ENCODE data around the gene PPCDC.
A peak's percentile ranks its signal among the peaks of the same experiment; 100 is the strongest.

PPCDC gene

DNA sequence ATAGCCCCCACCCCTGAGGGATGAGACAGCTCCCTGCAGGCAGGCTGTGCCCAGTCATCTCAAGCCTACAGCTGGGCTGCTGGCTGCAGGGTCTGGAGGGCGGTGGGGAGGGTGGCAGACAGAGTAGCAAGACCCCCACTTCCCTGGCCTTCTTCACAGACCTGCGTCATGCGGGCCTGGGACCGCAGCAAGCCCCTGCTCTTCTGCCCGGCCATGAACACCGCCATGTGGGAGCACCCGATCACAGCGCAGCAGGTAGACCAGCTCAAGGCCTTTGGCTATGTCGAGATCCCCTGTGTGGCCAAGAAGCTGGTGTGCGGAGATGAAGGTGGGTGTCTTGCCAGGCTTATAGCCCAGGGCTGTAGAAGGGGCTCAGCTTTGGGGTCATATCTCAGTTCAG is 25.0 kb downstream of the PPCDC start:
- DNase-seq = no peak

DNA sequence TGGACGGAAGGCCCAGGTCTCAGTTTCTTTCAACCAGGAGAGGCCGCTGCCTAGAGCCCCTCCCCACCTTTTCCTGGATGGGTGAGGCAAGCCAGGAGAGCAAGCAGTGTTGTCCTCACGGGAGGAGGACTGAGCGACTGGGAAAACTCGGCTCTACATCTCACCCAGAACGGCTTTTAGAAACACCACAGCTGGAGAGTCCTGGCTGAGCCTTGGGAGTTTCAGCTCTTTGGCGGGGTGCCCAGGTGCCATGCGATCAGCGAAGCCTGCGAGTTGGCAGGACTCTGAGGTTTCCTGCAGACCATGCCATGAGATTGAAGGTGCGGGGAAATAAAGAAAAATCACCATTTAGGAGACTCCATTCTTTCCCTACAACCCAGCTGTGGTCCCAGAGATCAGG is 26.0 kb downstream of the PPCDC start:
- no peak for DNase-seq

DNA sequence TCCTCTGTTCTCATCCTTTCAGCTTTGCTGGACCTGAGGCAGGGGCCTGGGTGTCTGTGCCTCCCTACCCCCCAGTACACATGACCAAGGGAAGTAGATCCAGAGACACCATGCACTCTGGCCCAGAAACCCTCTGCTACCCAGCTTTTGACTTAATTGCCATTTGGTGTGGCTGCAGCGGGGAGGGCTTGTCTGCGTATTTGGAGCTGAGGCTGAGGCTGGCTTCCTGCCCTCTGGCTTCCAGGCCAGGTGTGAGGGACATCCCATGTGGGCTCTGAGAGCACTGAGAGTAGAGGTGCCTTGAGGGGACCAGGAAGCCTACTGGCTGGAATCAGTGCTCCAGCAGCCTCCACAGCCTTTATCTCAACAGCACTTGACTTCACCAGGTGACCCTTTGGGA is 26.9 kb downstream of the PPCDC start:
- no peak for DNase-seq

DNA sequence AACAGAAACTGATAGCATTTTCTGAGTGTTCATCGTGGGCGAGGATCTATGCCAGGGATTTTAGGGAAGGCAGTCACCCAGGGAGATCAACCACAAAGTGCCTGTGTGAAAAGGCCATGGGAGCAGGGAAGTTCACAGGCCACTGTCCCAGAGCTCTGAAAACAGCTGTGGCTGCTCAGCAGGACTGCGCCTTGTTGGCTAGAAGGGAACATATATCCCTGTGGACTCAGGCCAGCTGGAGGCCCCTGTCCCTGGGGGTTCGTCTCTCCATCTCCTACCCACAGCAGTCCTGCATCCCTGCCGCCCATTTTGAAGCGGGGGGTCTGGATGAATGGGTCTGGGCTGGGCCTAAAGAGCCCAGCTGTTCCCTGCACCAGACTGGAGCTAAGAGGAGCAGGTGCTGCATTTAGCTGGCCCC is 27.8 kb downstream of the PPCDC start:
- no peak for DNase-seq

DNA sequence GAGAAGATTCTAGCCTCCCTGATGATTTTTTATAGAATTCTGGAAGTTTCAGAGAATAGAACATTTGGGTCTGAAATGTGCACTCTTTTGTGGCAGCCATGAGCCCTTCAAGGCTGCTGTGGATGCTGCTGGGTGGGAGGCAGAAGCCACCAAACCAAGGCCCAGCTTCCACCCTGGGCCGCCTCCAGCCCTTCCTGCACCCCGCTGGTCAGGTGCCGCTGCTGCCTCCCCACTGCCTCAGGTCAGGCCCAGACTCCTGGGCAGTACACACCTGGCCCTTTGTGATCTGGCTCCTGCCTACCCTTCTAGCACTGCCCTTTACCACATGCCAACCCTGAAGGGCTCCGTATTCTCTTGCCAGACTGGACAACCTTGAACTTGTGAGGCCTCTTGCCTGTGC is 28.3 kb downstream of the PPCDC start:
- DNase-seq = no peak

DNA sequence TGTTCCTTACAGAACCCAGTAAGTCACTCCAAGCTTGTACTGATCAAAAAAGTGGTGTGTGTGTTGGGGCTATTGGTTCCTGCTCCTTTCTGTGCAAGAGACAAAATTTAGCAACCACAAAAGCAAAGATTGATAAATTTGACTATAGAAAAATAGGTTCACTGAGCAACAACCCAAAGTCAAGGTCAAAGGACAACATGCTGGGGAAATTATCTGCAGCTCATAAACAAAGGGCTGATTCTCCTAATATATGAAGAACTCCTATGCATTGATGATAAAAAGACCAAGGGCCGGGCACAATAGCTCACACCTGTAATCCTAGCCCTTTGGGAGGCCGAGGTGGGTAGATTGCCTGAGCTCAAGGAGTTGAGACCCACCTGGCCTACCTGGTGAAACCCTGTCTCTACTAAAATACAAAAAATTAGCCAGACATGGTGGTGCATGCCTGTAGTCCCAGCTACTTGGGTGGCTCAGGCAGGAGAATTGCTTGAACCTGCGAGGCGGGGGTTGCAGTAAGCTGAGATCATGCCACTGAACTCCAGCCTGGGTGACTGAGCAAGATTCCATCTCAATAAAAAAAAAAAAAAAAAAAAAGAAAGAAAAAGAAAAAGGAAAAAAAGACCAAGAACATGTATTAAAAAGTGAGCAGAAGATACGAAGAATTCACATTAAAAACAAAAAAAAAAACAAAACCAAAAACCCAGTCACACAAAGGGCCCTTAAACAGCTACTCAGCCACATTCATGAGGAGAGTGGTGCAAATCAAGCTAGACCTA is 29.8 kb downstream of the PPCDC start:
- DNase-seq = no peak

DNA sequence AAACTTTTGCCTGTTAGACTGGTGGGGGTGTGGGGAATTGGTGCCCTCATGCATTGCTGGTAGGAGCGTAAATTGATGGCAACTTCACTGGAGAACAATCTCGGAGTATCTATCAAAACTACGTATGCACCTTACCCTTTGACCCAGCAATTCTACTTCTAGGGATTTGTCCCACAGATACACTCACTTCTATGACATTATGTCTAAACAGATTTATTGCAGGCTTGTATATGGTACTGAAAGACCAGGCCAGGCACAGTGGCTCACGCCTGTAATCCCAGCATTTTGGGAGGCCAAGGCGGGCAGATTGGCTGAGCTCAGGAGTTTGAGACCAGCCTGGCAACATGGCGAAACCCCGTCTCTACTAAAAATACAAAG is 30.3 kb downstream of the PPCDC start:
- no peak for DNase-seq

DNA sequence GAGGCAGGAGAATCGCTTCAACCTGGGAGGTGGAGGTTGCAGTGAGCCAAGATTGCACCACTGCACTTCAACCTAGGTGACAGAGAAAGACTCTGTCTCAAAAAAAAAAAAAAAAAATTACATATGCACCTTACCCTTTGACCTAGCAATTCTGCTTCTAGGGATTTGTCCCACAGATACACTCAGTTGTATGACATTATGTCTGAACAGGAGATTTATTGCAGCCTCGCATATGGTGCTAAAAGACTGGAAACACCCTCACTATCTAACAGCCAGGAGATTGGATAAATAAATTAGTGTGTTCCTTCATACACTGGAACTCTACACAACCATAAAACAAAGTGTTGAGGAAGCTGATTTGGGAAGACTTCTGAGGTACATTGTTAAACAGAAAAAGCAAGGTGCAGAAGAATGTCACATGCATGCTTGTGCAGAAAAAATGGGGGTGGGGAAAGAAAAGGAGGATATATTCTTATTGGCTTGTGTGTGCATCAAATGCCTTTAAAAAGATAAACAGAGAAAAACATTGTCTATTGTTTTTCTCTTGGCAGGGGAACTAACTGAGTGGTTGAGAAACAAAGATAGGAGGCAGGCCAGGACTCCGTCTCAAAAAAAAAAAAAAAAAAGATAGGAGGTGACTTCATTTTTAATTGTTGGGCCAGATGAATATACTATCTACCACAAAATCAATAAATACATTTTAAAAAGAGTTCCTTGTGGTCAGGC is 30.9 kb downstream of the PPCDC start:
- DNase-seq = no peak

DNA sequence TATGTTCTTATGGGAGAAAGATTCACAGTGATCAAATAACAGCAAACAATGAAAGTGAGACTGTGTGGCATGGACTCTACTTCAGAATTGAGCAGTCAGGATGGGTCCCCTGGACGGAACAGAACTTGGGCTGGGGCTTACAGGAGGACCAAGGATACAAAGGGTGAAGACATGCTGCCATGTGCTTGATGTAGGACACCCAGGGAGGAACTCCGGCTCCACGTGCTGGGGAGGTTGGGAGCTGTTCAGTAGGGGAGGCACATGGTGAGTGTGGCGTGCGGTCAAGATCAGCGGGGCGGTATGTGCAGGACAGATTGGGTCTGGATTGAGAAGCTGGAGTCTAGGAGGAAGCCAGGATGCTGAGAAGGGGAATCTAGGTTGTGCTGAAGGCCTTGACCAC is 32.6 kb downstream of the PPCDC start:
- no peak for DNase-seq

DNA sequence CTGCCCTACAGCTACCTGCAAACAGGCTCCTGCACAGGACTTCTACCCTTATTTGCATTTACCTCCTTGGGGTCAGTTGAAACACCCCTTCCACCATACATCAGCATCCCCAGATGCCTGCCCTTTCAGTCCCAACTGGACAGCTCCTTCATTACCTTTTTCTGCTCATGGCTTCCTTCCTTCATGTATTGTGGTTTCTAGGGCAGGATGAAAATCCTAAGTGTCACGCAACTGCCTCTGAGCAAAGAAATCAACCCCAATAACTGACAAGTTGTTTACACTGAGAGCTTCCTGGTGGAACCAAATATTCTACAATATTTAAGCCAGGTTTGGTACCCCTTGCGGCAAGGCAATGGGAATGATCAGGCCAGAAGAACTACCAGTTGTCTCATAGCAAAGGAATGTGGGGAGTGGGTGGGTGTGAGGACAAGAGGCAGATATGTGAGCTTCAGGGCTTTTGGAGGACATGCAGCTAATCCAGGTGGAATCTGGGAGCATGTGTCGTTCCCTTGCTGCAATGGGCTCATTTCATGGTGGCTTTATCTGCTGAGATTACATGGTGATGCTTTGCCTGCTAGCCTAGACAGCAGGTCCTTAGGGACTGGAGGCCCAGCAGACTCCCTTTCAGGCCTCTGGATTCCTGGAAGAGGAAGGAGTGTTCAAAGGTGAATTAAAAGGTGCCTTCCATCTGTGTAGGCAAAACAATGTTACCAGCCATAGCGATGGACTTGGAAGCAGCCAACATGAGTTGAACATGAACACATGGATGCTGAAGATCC is 34.9 kb downstream of the PPCDC start:
- DNase-seq = no peak

DNA sequence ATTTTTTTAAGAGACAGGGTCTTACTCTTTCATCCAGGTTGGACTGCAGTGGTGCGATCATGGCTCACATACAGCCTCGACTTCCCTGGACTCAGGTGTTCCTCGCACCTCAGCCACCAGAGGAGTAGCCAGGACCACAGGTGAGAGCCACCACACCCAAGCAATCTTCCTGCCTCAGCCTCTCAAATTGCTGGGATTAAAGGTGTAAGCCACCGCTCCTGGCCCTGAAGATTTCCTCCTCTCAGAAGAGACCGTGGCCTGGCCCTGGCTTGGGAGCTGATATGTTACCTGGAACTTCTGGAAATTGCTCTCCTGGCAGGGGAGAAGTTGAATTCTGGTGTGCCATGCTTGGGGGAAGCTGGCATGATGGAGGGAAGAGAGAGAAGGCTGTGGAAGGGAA is 36.2 kb downstream of the PPCDC start:
- no peak for DNase-seq

DNA sequence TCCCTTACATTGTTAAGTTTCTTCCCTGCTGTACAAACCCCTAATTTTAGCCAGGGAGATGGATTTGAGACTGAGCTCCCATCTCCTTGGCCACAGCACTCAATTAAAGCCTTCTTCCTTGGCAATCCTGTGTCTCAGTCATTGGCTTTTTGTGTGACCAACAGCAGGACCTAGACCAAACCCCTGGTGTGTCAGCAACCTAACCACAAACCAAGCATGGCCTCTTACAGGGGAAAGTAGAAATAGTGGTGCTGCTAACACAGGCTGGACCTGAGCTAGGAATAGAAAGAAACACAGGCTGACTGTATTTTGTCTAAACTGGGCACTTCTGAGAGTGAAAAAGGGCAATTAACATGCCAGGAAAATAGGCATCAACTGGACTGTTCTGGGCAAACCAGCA is 37.9 kb downstream of the PPCDC start:
- peak; percentile 55 for DNase-seq

DNA sequence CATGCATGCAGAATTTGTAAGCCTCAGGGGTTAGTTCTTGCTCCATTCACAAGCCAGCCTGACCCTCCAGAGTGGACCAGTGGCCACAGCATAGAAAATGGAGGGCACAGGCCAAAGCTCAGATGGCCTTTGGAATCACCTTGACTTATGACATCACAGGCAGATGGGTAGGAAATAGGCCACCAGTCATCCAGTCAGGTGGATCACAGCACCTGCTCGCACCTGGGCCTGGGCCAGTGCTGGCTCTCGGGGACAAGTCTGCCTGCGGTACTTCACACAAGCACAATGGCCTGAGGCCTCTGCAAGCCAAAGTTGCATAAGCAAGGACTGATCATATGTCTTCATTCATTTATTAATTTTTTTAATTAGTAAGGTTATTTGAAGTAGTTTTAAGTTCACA is 39.3 kb downstream of the PPCDC start:
- DNase-seq = no peak

DNA sequence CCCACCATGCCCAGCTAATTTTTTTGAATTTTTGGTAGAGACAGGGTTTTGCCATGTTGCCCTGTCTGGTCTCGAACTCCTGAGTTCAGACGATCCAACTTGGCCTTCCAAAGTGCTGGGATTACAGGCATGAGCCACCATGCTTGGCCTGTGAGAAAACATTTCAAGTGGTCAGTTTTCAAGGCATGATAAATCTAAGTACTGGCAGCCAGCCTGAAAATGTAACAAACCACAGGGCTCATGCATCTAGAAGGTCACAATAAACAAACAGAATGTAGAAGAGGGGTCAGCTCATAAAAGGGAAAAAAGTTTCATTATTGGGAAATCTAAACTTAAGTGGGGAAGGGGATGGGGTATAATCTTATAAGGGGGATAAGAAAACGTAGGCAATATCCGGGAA is 39.9 kb downstream of the PPCDC start:
- no peak for DNase-seq

DNA sequence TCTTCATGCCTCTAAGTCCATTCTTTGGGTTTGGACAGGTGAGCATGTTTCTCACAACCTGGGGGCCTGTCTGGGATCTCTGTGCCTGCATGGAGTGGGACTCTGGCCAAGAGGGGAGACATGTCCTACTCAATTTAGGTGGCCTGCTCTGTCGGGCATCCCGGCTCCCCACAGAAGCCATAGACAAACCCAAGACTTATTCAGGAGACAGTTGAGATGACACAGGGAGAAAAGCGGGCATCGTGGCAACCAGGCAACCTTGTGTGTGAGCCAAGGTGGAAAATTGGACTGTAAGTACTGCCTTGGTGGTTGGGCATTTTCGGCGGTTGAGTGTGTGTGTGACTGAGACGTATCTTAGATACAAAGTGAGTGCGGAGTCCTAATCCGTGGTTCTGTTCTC is 40.5 kb downstream of the PPCDC start:
- no peak for DNase-seq

DNA sequence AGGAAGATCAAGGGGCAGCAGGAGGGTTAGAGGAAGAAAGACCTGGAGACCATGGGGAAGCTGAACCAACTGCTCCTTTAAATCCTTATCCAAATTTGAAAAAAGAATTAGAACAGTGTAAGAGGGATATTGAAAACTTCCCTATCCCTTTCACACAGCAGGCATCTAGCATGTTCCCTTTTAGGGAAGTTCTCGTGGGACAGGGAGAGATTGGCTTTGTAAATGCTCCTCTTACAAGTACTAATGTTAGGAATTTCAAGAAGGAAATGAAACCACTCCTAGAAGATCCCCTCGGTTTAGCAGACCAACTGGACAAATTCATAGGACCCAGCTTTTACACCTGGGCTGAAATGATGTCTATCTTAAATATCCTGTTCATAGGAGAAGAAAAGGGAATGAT is 41.5 kb downstream of the PPCDC start:
- DNase-seq = no peak

DNA sequence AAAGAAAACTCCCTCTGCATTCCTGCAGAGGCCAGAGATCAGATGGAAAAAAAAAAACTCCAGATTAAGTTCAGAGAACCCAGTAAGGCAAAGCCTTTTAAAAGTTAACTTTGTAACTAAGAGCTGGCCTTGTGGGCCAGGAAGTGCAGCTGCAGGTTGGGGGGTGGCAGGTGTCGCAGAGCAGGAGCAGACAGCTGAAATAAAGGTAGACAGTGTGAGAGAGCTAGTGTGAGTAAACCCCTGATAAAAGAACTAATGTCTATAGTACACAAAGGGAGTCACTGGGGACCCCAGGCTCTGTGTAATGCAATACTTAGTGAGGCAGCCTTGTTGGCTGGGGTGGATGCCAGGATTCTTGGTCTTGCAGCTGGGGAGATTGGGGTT is 42.1 kb downstream of the PPCDC start:
- no peak for DNase-seq

DNA sequence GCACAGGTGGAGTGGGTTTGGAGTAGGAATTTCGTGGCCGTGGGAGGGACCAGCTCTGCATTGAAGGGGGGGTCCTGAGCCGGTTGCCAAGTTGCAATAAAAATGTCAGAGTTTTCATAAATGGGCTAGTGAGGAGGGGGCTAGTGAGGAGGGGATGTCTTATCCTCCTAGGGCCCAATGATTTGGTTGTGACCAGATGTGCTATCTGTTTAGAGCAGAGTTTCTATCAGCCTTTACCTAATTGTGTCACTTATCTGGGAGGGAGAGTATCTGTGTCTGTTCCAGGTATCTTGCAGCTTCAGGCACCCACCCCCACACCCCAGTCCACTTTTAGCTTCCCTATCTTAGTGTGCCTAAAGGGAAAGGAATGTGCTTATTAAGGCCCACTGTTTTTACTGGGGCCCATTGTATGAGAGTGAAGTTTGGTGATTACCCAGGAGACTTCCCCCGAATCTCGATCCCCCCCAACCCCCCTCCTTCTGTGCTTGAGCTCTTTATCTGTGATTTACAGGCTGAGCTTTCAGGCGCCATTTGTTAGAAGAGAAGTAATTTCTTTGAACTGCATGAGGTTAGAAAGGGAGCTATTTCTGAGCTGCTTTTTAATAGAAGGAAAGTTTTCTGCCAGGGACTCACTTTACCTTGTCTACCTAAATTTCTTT is 42.6 kb downstream of the PPCDC start:
- DNase-seq = no peak

DNA sequence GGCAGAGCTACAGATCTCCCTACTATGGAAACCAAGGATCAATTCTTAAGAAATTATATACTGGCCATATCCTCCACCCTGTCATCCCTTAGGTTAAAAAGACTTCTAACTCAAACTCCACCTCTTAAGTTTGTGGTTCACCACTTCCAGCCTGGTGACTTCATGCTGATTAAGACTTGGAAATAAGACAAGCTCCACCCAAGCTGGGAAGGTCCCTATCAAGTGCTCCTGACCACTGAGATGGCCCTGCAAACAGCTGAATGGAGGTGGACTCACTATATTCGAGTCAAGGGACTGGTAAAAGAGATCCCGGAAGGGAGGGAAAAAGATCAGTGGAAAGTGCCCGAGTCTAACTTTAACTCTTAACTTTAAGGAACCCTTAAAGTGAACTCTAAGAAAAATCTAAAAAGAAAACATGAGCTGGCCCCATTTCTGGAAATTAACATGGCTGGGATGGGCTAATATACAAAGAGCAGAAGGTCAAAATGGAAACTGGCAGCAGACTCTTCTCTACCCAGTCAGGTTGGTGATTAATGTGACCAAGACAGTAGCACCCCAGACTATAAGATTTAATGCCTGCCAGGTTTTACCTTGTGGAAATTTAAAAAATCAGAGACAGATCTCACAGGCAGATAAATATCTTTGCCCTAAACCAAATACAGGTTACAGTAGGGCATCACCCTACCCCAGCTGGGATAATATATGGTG is 43.9 kb downstream of the PPCDC start:
- DNase-seq = peak; percentile 88

DNA sequence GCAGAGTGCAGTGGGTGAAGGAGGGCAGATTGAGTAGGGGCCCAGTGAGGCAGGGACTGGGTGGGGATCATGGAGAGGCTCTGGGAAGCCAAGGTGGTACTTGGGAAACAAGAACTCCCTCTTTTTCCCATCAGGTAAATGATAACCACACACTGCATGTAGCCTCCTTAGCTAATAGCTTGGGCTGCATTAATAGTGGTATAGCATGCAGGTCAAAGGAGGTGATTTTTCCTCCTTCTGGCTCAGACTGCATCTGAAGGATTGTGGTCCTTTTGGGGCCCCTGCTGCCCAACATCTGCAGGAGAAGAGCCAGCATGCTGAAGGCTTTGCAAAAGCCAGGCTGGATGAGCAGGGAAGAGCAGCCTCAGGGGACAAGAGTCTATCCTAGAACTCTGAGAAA is 45.4 kb downstream of the PPCDC start:
- no peak for DNase-seq

DNA sequence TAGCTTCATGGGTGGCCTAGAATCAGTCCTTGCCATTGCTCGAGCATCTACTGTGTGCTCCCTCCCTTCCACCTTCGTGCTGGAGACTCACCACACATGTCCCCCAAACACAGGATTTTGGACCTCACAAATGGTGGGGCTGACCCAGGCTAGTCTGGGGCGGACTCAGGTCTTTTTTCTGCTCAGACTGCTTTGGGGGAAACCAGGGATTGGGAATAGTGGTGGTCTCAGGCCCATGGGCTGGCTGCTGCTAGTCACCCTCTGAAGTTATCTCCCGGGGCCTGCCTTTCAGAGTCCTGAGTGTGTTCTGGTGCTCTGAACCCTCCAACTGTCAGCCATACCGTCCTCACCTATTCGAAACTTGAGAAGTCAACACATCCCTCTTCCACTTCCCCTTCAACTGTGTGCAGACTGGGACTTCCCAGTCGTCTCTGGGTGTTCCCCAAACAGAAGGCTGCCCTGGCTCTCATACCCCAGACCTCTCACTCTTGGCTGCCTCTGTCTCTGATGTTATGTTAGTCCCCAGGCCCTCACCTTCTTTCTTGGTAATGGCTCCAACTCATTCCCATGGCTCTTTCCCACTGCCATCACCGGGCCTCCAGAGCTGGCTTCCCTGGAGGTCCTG is 46.0 kb downstream of the PPCDC start:
- DNase-seq = peak; percentile 34

DNA sequence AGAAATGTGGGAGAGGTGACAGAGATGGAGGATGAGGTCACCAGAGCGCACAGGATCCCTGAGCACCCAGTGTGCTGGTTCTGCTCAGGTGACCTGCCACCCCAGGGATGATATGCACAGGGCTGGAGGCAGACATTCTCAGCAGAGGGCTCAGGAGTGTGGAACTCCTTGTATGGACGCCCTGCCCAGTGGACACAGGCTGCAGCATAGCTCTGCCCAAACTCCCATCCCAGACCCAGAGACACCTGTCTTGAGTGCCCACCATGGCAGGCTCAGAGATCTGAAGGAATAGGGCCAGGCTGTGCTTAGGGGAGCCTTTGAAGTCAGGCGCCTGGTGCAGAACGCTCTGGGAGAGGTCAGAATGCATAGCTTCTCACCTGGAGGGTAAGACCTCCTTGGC is 47.3 kb downstream of the PPCDC start:
- no peak for DNase-seq

Data from activated CD4-positive, alpha-beta T cell treated with anti-CD3 and anti-CD28 coated beads, Interleukin-2, Interleukin-6, amounts not matched to agents 100 ng/mL and 50 ng/mL, durations not matched to agents 16 hours and 8 hours (primary cell).